NCI-H524 treated with DMSO at 0.1 percent for 48 hours (cell line): ENCODE measurements around the gene SYNE1.

Experiments used
- DNase-seq: peaks from one replicate; lab custom pipeline; 2025; lab: John Stamatoyannopoulos, UW

SYNE1 gene

GRCh38 chr6:152136449-152136825 is 500.7 kb downstream of the SYNE1 start:
- DNase-seq: no peak

DNA sequence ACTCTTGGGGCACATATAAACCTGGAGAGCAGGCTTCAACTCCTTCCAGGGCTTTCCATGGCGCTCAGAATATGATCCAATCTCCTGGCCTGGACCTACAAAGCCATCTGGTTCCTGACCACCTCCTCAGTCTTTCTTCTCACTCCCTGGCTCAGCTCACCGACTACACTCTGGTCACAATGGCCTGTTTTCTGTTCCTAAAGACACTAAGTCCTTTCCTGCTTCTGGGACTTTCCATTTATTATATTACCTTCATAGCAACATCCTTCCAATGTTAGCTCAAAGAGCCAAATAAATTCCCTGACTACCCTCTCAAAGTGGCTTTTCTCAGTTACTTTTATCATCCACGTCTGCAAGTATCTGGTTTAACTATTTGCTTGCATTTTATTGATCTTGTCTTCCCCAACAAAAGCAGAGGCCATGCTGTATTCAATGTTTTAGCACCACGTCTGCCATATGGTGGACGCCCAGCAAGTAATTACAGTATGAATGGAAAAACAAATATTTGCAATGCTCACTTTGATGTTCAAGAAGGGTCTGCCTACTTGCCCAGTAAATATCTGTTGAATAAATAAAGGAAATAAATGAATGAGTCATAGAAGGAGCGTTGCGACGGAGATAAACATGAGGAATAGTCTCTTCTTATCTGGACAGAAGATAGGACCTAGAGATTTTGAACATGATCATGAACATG is 501.3 kb downstream of the SYNE1 start:
- DNase-seq: no peak

DNA sequence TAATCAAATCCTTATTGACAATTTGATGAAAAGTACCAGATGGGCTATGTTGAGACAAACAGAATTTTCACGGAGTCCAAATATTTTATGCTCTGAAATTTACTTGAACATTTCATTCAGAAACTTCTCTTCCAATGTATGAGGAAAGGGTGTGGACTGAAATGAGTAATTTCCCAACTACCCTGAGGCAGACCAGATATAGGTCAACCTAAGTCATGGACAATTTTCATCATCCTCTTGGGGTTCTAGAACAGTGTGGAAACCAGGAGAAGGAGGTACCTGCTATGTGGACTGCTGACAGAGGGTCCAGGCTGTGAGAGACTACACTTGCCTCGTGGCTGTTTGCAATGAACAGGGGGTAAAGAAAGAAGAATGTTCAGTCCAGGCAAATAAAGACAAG is 506.7 kb downstream of the SYNE1 start:
- no peak for DNase-seq

- no peak for DNase-seq
These were observed 507.4 kb downstream of the SYNE1 start for GRCh38 chr6:152129691-152130151.

DNA sequence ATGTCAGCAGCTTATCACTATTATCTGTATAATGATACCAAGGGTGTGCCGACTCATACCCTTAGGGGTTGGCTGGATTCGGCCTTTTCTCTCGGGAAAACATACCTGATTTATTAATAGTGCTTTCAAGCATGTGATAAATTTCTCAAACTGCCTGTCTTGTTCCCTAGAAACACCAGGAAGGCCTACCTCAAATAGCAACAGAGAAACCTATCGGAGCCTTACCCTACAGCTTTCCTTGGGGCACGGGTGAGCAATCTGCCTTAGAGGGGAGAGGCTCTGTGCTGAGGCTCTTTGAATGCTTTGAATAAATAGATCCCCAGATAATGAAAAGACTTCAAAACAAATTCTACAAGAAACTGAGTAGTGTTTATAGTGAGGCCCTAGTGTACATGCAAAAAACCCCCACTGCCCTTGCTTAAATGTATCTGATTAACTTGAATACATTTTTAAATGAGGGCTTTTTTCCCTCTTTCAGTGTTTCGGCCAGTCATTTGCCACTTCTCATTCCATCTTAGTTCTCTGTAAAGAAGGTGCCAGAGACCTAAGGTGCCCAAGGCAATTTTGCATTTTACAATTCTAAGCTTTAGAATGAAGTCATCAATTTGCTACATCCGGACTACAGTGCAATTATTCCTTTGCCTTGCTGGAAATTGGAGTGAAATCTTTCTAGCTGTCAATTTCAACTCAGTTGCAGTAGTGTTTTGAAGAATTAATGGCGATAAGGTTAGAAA is 509.6 kb downstream of the SYNE1 start:
- DNase-seq: no peak

- DNase-seq: peak; percentile 33
These were observed 512.6 kb downstream of the SYNE1 start for GRCh38 chr6:152124429-152125074.

- DNase-seq: no peak
These were observed 514.1 kb downstream of the SYNE1 start for GRCh38 chr6:152123076-152123475.

DNA sequence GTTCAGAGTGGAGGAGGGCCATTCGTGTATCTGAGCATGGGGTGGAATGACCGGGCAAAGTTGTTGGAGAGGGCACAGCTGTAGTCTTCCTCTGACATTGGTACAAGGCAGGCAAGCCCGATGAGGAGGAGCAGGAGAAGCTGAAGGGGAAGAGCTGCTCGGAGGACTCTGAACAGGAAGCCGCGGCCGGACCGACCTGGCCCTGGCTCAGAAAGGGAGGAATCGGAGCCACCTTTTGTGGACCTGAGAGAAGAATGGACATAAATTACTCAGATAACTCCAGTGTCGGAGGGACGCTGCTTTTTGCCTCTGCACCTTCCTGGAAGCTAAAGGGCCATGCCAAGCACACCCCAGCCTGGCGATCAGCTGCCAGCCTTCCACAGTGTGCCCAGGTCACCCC is 514.7 kb downstream of the SYNE1 start:
- no peak for DNase-seq

DNA sequence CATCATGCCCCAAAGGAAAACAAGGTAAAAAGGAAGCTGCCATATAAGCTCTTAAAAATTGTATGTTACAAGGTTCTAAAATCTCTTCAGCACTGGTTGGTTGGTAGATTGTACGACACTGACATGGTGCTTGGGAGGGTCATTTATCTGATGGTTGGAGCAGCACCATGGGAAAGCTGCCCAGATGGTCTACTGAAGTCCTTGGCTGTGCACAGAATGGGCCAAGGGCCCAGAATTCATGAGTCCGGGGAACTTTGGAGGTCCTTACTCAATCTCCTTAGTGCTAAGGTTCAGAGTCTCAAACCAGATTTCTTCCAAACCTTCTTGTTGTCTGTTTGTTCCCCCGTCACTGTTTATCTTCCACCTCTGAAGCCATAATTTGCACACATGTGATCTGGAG is 515.3 kb downstream of the SYNE1 start:
- DNase-seq: no peak

DNA sequence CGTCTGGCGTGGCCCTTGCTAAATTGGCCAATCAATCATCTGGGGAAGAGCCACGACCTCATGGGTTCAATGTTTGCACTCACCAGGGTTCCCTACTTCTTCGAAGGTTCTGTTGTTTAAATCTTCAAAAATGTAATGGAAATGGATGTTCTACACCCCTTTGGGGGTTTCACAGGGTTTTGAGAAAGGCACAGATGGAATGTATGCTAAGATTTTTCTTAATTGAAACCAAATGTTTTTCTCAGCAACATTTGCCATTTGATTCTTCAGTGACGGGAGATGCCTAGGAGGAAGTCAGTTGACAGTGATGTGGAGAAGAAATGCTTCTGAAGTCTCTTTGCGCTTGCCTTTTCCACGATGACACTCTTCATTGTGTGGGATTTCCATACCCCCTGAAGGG is 517.3 kb downstream of the SYNE1 start:
- no peak for DNase-seq

- no peak for DNase-seq
These were observed 518.5 kb downstream of the SYNE1 start for GRCh38 chr6:152118678-152119077.

GRCh38 chr6:152118224-152118623 is 518.9 kb downstream of the SYNE1 start:
- DNase-seq: no peak

DNA sequence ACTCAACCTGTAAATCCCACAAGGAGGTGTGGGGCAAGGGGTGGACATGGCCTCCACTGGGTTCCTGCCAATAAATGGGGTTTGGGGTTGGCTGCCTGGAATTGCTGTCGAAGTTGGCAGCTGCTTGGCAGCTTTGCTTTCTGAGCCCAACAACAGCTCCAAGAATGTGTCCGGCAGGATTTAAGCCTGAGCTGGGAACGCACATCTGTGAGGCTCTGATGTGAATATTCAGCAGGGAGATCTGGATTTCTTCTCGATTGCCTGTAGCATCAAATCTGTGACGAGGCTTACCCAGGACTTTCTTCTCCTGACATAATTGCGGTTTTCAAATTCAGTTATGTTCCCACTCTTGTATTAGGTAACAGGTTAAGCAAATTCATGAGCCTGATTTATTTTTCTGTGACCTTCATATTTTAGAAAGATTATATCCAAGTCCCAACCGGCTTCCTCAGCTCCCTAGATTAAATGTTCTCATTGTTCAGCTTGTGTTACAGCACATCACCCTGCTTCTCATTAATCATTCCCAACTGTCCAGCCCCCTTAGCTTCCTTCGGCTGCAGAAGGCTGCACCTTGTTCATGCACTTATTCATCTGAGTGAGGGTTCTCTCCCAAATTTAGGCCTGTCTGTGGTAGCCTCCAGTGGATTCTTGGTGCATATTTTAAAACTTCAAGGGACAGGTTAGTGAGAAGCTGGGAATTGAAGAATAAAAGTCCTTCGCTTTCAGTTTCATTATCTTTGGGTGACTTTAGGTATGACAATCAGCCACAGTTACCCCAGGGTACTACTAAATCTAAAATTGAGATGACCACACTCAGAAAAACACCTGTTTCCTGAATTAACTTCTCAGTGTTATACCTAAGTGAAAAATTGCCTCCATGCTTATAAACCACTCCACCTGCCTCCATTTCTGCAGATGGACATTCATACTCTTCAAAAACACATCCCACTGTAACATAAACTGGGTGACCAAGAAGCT is 519.7 kb downstream of the SYNE1 start:
- DNase-seq: no peak

- DNase-seq: no peak
These were observed 524.5 kb downstream of the SYNE1 start for GRCh38 chr6:152112491-152113261.

- DNase-seq: no peak
These were observed 526.0 kb downstream of the SYNE1 start for GRCh38 chr6:152110886-152111820.

DNA sequence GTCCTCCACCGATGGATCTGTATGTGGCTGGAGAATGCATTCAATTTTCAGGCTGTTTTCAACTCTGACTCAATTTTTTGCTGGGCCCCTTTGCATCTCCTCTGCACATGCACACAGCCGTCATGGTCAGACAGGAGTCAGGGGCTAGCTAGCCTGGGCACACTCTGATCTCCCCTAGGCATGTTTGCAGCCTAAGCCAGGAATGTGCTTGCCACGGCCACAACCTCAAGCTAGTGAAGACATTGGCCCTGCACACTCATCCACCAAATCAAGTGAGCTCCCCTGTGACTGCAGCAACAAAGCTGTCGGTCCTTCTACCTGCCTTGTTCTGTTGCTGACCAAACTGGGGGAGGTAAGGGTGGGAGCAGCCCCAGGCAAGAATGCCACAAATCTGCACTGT is 529.2 kb downstream of the SYNE1 start:
- no peak for DNase-seq

- DNase-seq: peak; percentile 69
These were observed 537.0 kb downstream of the SYNE1 start for GRCh38 chr6:152100183-152100618.

GRCh38 chr6:152099446-152100182 is 537.5 kb downstream of the SYNE1 start:
- DNase-seq: no peak

DNA sequence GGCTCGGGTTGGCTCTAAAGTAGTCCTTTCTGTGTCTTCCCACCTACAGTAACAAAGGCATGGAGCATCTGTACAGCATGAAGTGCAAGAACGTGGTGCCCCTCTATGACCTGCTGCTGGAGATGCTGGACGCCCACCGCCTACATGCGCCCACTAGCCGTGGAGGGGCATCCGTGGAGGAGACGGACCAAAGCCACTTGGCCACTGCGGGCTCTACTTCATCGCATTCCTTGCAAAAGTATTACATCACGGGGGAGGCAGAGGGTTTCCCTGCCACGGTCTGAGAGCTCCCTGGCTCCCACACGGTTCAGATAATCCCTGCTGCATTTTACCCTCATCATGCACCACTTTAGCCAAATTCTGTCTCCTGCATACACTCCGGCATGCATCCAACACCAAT is 538.5 kb downstream of the SYNE1 start:
- no peak for DNase-seq
